ENCODE results near the gene FOXC1.

- no peak for TF ChIP-seq CTCF (conservative IDR thresholded peaks at IDR 0.05; ENCODE audit: low read length)
- TF ChIP-seq EZH2phosphoT487 (IDR thresholded peaks at IDR 0.05; ENCODE audit: borderline replicate concordance, low read depth, low read length) = no peak
Measured at GRCh38 chr6:1574083-1574761, 35.5 kb upstream of the FOXC1 start.
